MM.1S (cell line): Measurements from ENCODE around the gene OSBPL1A.

Experiments used
- EZH2 ChIP-seq: fragments of 300-600 bp; sonication (generic); optimal IDR thresholded peaks from 2 replicates; pipeline ENCODE3; 2017; ENCODE audit warnings: low read depth, mild to moderate bottlenecking, antibody characterized with exemption, low read length, mixed read lengths
- TF ChIP-seq, protein P1 (sequence below): fragments of 300-600 bp; sonication (generic); IDR thresholded peaks from 2 replicates; pipeline ENCODE4 v1.5.1; 2016; ENCODE audit warnings: antibody characterized with exemption, low read length, mixed read lengths

DNA sequence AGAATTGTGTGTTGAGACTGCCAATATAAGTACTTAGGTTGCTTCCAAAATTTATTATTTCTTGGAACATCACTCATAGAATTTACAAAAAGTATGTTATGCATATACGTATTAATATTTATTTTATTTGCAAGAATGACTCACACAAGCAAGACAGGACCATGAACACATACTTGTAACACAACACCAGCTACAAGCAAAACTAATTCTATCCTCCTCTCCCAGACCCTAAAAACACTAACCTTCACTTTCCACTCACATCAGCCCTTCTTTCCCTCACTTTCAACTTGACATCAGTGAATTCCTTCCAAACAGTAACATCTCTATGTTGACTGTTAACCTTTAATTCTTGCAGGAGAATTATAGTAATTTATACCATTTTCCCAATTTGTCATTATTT lies 24.3 kb downstream of the OSBPL1A start:
- TF ChIP-seq EZH2: no peak
- TF ChIP-seq, protein P1, sequence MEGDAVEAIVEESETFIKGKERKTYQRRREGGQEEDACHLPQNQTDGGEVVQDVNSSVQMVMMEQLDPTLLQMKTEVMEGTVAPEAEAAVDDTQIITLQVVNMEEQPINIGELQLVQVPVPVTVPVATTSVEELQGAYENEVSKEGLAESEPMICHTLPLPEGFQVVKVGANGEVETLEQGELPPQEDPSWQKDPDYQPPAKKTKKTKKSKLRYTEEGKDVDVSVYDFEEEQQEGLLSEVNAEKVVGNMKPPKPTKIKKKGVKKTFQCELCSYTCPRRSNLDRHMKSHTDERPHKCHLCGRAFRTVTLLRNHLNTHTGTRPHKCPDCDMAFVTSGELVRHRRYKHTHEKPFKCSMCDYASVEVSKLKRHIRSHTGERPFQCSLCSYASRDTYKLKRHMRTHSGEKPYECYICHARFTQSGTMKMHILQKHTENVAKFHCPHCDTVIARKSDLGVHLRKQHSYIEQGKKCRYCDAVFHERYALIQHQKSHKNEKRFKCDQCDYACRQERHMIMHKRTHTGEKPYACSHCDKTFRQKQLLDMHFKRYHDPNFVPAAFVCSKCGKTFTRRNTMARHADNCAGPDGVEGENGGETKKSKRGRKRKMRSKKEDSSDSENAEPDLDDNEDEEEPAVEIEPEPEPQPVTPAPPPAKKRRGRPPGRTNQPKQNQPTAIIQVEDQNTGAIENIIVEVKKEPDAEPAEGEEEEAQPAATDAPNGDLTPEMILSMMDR: no peak
